HEK293 (cell line): ENCODE data around the gene GNG12.

Experiments
- CTCF ChIA-PET: fragments of 350-600 bp; formaldehyde crosslinking; extraction: SDS; loops from one replicate; lab custom pipeline; 2021; ENCODE audit warnings: antibody characterized with exemption; lab: Yijun Ruan, JAX
- POLR2A ChIA-PET: fragments of 300-600 bp; formaldehyde crosslinking; extraction: SDS; loops from one replicate; lab custom pipeline; 2020; ENCODE audit warnings: antibody characterized with exemption, inconsistent platforms; lab: Yijun Ruan, JAX
- H3K27ac ChIP-seq: fragments of 200-500 bp; sonication (Bioruptor generic); 2 replicates; pipeline ENCODE4 v1.5.1; 2014; ENCODE audit warnings: low read depth, low read length, control low read depth, inconsistent platforms; ENCODE audit errors: extremely low read depth
- H3K36me3 ChIP-seq, 2 experiments: fragments of 200-500 bp in 1 of 2; sonication (Bioruptor generic) in 1 of 2; 1 replicate in 1 of 2; 2 replicates in 1 of 2; pipeline ENCODE4 v1.5.1; 2014 to 2017; ENCODE audit warnings: inconsistent platforms in 2 of 2, low read length in 2 of 2; ENCODE audit not compliant: control insufficient read depth in 2 of 2, insufficient read depth in 1 of 2
- H3K4me1 ChIP-seq: fragments of 200-500 bp; sonication (Bioruptor generic); 2 replicates; pipeline ENCODE4 v1.5.1; 2014; ENCODE audit warnings: mild to moderate bottlenecking, low read length, inconsistent platforms; ENCODE audit not compliant: control insufficient read depth, insufficient read depth
- H3K4me3 ChIP-seq: 2 replicates; pipeline ENCODE4 v1.5.1; 2011; ENCODE audit warnings: low read depth, mild to moderate bottlenecking, control low read depth, low read length, moderate library complexity
- H3K9me3 ChIP-seq: fragments of 200-500 bp; sonication (Bioruptor generic); 2 replicates; pipeline ENCODE4 v1.5.1; 2014; ENCODE audit warnings: low read depth, low read length, inconsistent platforms; ENCODE audit not compliant: control insufficient read depth, insufficient read depth
- HOXC10 ChIP-seq: sonication (generic); formaldehyde crosslinking; IDR thresholded peaks from 2 replicates; pipeline ENCODE4 v1.8.1; 2023; ENCODE audit warnings: mild to moderate bottlenecking, missing genetic modification reagents
- IKZF3 ChIP-seq: fragments of 450-650 bp; IDR thresholded peaks from 2 replicates; pipeline ENCODE4 v1.5.0; 2018; ENCODE audit warnings: missing biosample characterization, mild to moderate bottlenecking, missing genetic modification characterization, moderate library complexity
- KLF7 ChIP-seq: fragments of 450-650 bp; formaldehyde crosslinking; IDR thresholded peaks from 2 replicates; pipeline ENCODE4 v1.5.1; 2016; ENCODE audit warnings: missing biosample characterization, missing genetic modification characterization, borderline replicate concordance
- YY1 ChIP-seq: fragments of 450-650 bp; formaldehyde crosslinking; IDR thresholded peaks from 2 replicates; pipeline ENCODE4 v1.5.1; 2018; ENCODE audit warnings: missing biosample characterization, missing genetic modification characterization
- ZNF311 ChIP-seq: fragments of 450-650 bp; formaldehyde crosslinking; IDR thresholded peaks from 2 replicates; pipeline ENCODE4 v1.5.1; 2017; ENCODE audit warnings: missing biosample characterization, missing genetic modification characterization, borderline replicate concordance
- ZNF426 ChIP-seq: fragments of 450-650 bp; formaldehyde crosslinking; IDR thresholded peaks from 2 replicates; pipeline ENCODE4 v1.5.1; 2017; ENCODE audit warnings: missing biosample characterization, missing genetic modification characterization, mild to moderate bottlenecking, inconsistent platforms, moderate library complexity
- ZNF623 ChIP-seq: fragments of 450-650 bp; formaldehyde crosslinking; IDR thresholded peaks from 2 replicates; pipeline ENCODE4 v1.5.1; 2016; ENCODE audit warnings: missing biosample characterization, missing genetic modification characterization
- ZNF654 ChIP-seq: fragments of 450-650 bp; formaldehyde crosslinking; IDR thresholded peaks from 2 replicates; pipeline ENCODE4 v1.5.1; 2016; ENCODE audit warnings: low read depth, missing biosample characterization, missing genetic modification characterization
- ZSCAN16 ChIP-seq: fragments of 450-650 bp; formaldehyde crosslinking; IDR thresholded peaks from 2 replicates; pipeline ENCODE4 v1.5.1; 2016; ENCODE audit warnings: missing biosample characterization, missing genetic modification characterization
- TF ChIP-seq, protein P1 (sequence below): fragments of 450-650 bp; formaldehyde crosslinking; IDR thresholded peaks from 2 replicates; pipeline ENCODE4 v1.5.1; 2016; ENCODE audit warnings: missing biosample characterization, missing genetic modification characterization
- TF ChIP-seq, protein P2 (sequence below): fragments of 450-650 bp; formaldehyde crosslinking; IDR thresholded peaks from 2 replicates; pipeline ENCODE4 v1.5.1; 2016; ENCODE audit warnings: missing biosample characterization, missing genetic modification characterization, borderline replicate concordance
- TF ChIP-seq, protein P3 (sequence below): fragments of 450-650 bp; formaldehyde crosslinking; IDR thresholded peaks from 2 replicates; pipeline ENCODE4 v1.5.1; 2017; ENCODE audit warnings: missing biosample characterization, missing genetic modification characterization
- TF ChIP-seq, protein P4 (sequence below): fragments of 450-650 bp; formaldehyde crosslinking; conservative IDR thresholded peaks from 2 replicates; pipeline ENCODE4 v1.5.1; 2016; ENCODE audit warnings: low read depth, missing biosample characterization, missing genetic modification characterization

Gene GNG12

DNA sequence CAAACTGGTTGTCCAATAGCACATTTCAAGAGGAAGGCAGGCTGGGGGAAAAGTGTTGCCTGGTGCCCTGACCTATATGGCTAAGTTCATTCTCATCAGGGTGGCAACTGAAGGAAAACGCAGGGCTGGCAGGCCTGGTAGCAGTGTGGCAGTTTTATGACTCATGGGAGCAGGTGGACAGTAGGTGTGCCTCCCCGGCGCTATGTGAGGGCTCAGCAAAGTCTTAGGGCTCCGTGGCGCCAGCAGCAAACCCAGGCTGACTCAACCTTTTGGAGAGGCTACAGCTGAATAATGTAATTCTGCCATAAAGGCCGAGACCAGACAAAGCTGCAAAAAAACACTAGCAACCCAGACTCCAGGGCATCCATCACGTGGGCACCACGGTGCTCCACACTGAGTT, 124.7 kb downstream of the GNG12 start:
- no peak overlapping the region for H3K4me3 ChIP-seq
- no peaks in the 10 kb centered on the region for H3K9me3 ChIP-seq
- H3K4me1 ChIP-seq, result peaks cover 5% of the 10 kb centered on the region
- TF ChIP-seq ZNF623 (tag by site-specific recombination), result no peak
- POLR2A ChIA-PET, result no interaction called here
- H3K36me3 ChIP-seq, result peaks cover 0 to 17% of the 10 kb centered on the region in 2 experiments; a peak in 1 of 3 replicates
- H3K27ac ChIP-seq, result no peak overlapping the region
- CTCF ChIA-PET, result no interaction called here

DNA sequence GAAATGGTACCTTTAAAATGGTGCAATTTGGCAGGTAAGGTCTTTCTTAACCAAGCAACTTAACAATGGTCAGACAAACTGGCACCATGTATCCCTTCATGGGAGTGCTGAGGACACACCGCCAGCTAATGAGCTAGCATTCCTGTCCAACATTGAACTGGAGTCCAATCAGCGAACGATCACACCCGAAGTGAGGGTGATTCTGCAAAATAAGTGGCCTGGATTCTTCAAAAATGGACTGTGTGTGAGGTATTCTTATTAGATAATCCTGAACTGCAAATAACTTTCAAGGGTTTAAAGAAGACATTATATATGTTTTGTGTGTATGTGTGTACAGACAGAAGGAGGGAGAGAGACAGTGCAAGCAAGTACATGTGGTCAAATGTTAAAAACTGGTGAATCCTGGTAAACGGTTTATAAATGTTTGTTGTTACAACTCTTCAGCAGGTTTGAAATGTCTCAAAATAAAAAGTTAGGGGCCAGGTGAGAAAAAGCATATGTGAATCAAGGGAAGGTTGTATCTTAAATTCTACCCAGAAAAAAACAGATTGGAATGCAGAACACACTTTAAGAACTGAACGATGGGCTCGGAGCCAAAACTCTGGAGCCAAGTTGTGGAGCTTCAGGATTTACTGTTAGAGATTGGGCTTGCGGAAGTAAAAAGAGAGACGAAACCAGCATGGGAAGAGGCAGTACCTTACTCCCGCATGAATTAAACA, 127.4 kb downstream of the GNG12 start:
- H3K36me3 ChIP-seq, result peaks cover 0 to 17% of the 10 kb centered on the region in 2 experiments; a peak in 1 of 3 replicates
- CTCF ChIA-PET, result interaction anchor here (1.6 kb wide), 1 partner anchor 55 kb away, joined by 3 read pairs; no protein-coding TSS in a partner anchor
- no peaks in the 10 kb centered on the region for H3K9me3 ChIP-seq
- no peak overlapping the region for H3K4me3 ChIP-seq
- no peak overlapping the region for H3K27ac ChIP-seq
- H3K4me1 ChIP-seq, result peaks cover 4% of the 10 kb centered on the region; the same call in 1 of the 2 replicates
- TF ChIP-seq, protein P1, sequence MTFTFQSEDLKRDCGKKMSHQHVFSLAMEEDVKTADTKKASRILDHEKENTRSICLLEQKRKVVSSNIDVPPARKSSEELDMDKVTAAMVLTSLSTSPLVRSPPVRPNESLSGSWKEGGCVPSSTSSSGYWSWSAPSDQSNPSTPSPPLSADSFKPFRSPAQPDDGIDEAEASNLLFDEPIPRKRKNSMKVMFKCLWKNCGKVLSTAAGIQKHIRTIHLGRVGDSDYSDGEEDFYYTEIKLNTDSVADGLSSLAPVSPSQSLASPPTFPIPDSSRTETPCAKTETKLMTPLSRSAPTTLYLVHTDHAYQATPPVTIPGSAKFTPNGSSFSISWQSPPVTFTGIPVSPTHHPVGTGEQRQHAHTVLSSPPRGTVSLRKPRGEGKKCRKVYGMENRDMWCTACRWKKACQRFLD (tag by site-specific recombination), result no peak
- TF ChIP-seq, all 188 proteins: peak for 0
- POLR2A ChIA-PET, result no interaction called here

DNA sequence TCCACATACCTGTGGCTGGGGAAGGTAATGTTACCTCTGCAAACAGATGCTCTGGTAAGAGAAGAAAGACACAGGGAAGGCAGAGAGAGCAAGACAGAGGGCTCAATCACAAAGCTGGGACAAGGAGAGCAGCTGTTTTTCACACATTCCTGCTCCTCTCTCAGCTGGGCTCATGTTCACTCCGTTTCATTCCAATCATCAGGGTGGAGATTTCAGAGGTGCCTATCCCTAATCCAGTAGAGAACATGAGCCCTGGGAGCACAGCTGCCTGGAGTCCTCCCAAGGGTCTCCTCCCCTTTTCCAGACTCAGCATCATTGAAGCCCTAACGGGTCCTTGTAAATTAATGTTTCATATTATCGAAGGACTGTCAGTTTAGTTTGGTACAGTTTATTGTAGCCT, 128.9 kb downstream of the GNG12 start:
- TF ChIP-seq, protein P2, sequence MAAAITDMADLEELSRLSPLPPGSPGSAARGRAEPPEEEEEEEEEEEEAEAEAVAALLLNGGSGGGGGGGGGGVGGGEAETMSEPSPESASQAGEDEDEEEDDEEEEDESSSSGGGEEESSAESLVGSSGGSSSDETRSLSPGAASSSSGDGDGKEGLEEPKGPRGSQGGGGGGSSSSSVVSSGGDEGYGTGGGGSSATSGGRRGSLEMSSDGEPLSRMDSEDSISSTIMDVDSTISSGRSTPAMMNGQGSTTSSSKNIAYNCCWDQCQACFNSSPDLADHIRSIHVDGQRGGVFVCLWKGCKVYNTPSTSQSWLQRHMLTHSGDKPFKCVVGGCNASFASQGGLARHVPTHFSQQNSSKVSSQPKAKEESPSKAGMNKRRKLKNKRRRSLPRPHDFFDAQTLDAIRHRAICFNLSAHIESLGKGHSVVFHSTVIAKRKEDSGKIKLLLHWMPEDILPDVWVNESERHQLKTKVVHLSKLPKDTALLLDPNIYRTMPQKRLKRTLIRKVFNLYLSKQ (tag by site-specific recombination), result no peak
- TF ChIP-seq ZNF426 (tag by site-specific recombination) (no peak), HOXC10 (CRISPR knock-in tag) (no peak), ZNF654 (tag by site-specific recombination) (no peak), IKZF3 (tag by site-specific recombination) (no peak)
- TF ChIP-seq, protein P1 (tag by site-specific recombination), result no peak
- Histone ChIP-seq H3K9me3 (no peaks in the 10 kb centered on the region), H3K4me3 (no peak overlapping the region), H3K36me3 (peaks cover 0 to 17% of the 10 kb centered on the region in 2 experiments; a peak in 1 of 3 replicates), H3K4me1 (peaks cover 4% of the 10 kb centered on the region; the same call in 1 of the 2 replicates), H3K27ac (no peak overlapping the region)
- ChIA-PET CTCF (interaction anchor here (1.6 to 2.0 kb wide), 2 partner anchors 56 to 143 kb away, joined by 6 to 8 read pairs; no protein-coding TSS in a partner anchor), POLR2A (interaction anchor here (0.8 to 1.2 kb wide), 2 partner anchors 19 to 275 kb away, joined by 3 to 5 read pairs; partner anchors contain the start of gene GADD45A)

DNA sequence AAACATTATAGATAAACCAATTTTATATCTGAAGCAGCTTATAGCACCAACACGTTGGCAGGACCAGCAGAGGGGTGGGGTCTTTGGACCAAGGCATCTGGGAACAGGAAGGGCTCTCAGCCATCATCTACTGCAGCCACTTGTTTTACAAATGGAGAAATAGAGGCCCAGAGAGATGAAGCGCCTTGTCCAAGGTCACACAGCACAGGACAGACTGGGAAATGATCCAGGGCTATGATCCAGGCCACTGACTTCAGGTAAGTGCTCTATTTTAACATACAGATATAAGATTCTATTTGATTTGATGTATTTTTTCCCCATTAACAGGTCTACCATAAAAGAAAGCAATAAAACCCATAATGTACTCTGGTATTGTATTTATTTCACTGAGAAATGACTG, 131.4 kb downstream of the GNG12 start:
- H3K36me3 ChIP-seq, result peaks cover 0 to 17% of the 10 kb centered on the region in 2 experiments; a peak in 1 of 3 replicates
- ChIA-PET CTCF (interaction anchor here (0.7 to 2.0 kb wide), 9 partner anchors 10 to 166 kb away, joined by 3 to 12 read pairs (median 3); no protein-coding TSS in a partner anchor), POLR2A (interaction anchor here (0.8 to 3.7 kb wide), 2 partner anchors 15 to 16 kb away, joined by 3 to 77 read pairs; partner anchors contain the start of gene GADD45A)
- H3K27ac ChIP-seq, result no peak overlapping the region
- H3K4me1 ChIP-seq, result peaks cover 4% of the 10 kb centered on the region; the same call in 1 of the 2 replicates
- H3K4me3 ChIP-seq, result no peak overlapping the region
- no peaks in the 10 kb centered on the region for H3K9me3 ChIP-seq
- TF ChIP-seq KLF7 (tag by site-specific recombination) (no peak), ZNF311 (tag by site-specific recombination) (no peak), YY1 (tag by site-specific recombination) (no peak), ZSCAN16 (tag by site-specific recombination) (no peak)
- TF ChIP-seq, protein P3, sequence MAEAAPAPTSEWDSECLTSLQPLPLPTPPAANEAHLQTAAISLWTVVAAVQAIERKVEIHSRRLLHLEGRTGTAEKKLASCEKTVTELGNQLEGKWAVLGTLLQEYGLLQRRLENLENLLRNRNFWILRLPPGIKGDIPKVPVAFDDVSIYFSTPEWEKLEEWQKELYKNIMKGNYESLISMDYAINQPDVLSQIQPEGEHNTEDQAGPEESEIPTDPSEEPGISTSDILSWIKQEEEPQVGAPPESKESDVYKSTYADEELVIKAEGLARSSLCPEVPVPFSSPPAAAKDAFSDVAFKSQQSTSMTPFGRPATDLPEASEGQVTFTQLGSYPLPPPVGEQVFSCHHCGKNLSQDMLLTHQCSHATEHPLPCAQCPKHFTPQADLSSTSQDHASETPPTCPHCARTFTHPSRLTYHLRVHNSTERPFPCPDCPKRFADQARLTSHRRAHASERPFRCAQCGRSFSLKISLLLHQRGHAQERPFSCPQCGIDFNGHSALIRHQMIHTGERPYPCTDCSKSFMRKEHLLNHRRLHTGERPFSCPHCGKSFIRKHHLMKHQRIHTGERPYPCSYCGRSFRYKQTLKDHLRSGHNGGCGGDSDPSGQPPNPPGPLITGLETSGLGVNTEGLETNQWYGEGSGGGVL (tag by site-specific recombination), result no peak
- TF ChIP-seq, protein P4, sequence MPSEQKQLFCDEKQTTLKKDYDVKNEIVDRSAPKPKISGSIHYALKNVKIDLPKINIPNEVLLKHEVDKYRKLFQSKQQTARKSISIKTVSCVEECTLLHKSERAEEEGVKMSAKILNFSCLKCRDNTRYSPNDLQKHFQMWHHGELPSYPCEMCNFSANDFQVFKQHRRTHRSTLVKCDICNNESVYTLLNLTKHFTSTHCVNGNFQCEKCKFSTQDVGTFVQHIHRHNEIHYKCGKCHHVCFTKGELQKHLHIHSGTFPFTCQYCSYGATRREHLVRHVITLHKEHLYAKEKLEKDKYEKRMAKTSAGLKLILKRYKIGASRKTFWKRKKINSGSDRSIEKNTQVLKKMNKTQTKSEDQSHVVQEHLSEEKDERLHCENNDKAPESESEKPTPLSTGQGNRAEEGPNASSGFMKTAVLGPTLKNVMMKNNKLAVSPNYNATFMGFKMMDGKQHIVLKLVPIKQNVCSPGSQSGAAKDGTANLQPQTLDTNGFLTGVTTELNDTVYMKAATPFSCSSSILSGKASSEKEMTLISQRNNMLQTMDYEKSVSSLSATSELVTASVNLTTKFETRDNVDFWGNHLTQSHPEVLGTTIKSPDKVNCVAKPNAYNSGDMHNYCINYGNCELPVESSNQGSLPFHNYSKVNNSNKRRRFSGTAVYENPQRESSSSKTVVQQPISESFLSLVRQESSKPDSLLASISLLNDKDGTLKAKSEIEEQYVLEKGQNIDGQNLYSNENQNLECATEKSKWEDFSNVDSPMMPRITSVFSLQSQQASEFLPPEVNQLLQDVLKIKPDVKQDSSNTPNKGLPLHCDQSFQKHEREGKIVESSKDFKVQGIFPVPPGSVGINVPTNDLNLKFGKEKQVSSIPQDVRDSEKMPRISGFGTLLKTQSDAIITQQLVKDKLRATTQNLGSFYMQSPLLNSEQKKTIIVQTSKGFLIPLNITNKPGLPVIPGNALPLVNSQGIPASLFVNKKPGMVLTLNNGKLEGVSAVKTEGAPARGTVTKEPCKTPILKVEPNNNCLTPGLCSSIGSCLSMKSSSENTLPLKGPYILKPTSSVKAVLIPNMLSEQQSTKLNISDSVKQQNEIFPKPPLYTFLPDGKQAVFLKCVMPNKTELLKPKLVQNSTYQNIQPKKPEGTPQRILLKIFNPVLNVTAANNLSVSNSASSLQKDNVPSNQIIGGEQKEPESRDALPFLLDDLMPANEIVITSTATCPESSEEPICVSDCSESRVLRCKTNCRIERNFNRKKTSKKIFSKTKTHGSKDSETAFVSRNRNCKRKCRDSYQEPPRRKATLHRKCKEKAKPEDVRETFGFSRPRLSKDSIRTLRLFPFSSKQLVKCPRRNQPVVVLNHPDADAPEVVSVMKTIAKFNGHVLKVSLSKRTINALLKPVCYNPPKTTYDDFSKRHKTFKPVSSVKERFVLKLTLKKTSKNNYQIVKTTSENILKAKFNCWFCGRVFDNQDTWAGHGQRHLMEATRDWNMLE (tag by site-specific recombination), result no peak
